SJSA1 (cell line): ENCODE measurements around the gene RUVBL1. TPM values are rescaled to one million over a fixed set of nuclear protein-coding genes. Genes with fewer than 3 reads are reported as not detected.

Source experiments
- DNase-seq, 2 experiments: peaks; one replicate each; pipeline ENCODE4 v3.0.0-alpha.2; 2015 to 2020; ENCODE audit warnings: low spot score in 2 of 2, low read depth in 1 of 2
- H3K27ac ChIP-seq: fragments of 250-450 bp; sonication (Bioruptor Pico); 2 replicates; pipeline ENCODE4 v1.5.1; 2020; ENCODE audit warnings: mild to moderate bottlenecking, moderate library complexity
- H3K27me3 ChIP-seq: fragments of 250-450 bp; sonication (Bioruptor Pico); replicated peaks from 2 replicates; pipeline ENCODE4 v1.5.1; 2020; ENCODE audit warnings: mild to moderate bottlenecking, moderate library complexity
- H3K36me3 ChIP-seq: fragments of 250-450 bp; sonication (Bioruptor Pico); 2 replicates; pipeline ENCODE4 v1.5.1; 2020; ENCODE audit warnings: mild to moderate bottlenecking
- H3K4me1 ChIP-seq: fragments of 250-450 bp; sonication (Bioruptor Pico); replicated peaks from 2 replicates; pipeline ENCODE4 v1.6.1; 2021; ENCODE audit warnings: mild to moderate bottlenecking
- H3K4me3 ChIP-seq: fragments of 250-450 bp; sonication (Bioruptor Pico); 2 replicates; pipeline ENCODE4 v1.5.1; 2020; ENCODE audit warnings: mild to moderate bottlenecking
- H3K9me3 ChIP-seq: fragments of 250-450 bp; sonication (Bioruptor Pico); replicated peaks from 2 replicates; pipeline ENCODE4 v1.5.1; 2020; ENCODE audit warnings: mild to moderate bottlenecking
- total RNA-seq: library from RNA; depleted of rRNA; stranded (reverse); fragments of >200 nt; shearing (Covaris generic); gene quantifications from 2 replicates; pipeline ENCODE4 v1.2.3, GENCODE V29; 2014; rRNA removed

Gene RUVBL1
- total RNA-seq, 1 experiment from 2014 or later = 101 TPM

GRCh38 chr3:128033102-128033501, 90.5 kb downstream of the RUVBL1 start:
- Histone ChIP-seq H3K9me3 (no peaks in the 10 kb centered on the region), H3K36me3 (no peaks in the 10 kb centered on the region), H3K27me3 (peaks cover 11% of the 10 kb centered on the region; the same call in 1 of the 2 replicates), H3K27ac (no peak overlapping the region), H3K4me1 (no peaks in the 10 kb centered on the region), H3K4me3 (no peak overlapping the region)
- no peak for DNase-seq

Other genes with a start within 250 kb of the RUVBL1 start
- gene KBTBD12, start 208.6 kb downstream of the RUVBL1 start, total RNA-seq = not detected in 2 replicates
- gene SEC61A1, start 71.4 kb downstream of the RUVBL1 start, total RNA-seq = 207 and 285 TPM in 2 replicates
- 2.5 and 5.5 TPM in 2 replicates for gene EEFSEC, start 29.7 kb upstream of the RUVBL1 start, total RNA-seq